Measurements from ENCODE around the gene IGSF9. TPM values are rescaled to one million over a fixed set of nuclear protein-coding genes. Genes with fewer than 3 reads are reported as not detected.

The IGSF9 gene
- total RNA-seq, 2 experiments from 2014 or later: 0.07 TPM; not detected in 1

DNA sequence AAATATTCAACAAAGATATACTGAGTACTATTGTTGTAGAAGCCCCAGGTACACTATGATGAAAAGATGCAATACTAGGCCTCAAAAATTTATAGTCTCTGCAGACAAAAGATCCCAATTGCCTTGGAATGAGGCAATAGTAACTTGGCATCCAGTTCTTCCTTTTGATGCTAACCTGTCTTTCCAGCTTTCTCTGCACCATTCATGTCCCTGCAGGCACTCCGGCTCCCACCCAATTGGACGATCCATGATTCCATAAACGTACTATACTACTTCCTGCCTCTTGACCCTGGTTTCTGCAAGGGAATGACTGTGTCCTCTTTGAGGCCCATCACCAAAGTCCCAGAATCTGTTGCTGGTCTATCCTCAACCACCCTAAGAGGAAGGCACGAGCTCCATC lies 12.1 kb downstream of the IGSF9 start:
- H3K27me3 Mint-ChIP-seq: peaks cover 2% of the 10 kb centered on the region
- intact Hi-C loops (cut with micrococcal nuclease): no loop called here
- POLR2A ChIA-PET: interaction anchor here (1.0 kb wide), 1 partner anchor 8 kb away, joined by 3 read pairs; the partner anchor contains the start of gene TAGLN2
- CTCF ChIA-PET: interaction anchor here (1.0 to 21.5 kb wide), 5 partner anchors 41 to 153 kb away, joined by 3 to 374 read pairs (median 4); partner anchors contain the start of gene PIGM
- no peaks in the 10 kb centered on the region for H3K9me3 Mint-ChIP-seq
- no peak for DNase-seq
- H3K27ac Mint-ChIP-seq: no peak overlapping the region
- no peak overlapping the region for H3K4me3 Mint-ChIP-seq
- H3K4me1 Mint-ChIP-seq (ENCODE audit: low read depth): peaks cover 3% of the 10 kb centered on the region
- no peak for ATAC-seq
- H3K36me3 Mint-ChIP-seq (ENCODE audit: low read depth): no peaks in the 10 kb centered on the region
- TF ChIP-seq, protein P1, sequence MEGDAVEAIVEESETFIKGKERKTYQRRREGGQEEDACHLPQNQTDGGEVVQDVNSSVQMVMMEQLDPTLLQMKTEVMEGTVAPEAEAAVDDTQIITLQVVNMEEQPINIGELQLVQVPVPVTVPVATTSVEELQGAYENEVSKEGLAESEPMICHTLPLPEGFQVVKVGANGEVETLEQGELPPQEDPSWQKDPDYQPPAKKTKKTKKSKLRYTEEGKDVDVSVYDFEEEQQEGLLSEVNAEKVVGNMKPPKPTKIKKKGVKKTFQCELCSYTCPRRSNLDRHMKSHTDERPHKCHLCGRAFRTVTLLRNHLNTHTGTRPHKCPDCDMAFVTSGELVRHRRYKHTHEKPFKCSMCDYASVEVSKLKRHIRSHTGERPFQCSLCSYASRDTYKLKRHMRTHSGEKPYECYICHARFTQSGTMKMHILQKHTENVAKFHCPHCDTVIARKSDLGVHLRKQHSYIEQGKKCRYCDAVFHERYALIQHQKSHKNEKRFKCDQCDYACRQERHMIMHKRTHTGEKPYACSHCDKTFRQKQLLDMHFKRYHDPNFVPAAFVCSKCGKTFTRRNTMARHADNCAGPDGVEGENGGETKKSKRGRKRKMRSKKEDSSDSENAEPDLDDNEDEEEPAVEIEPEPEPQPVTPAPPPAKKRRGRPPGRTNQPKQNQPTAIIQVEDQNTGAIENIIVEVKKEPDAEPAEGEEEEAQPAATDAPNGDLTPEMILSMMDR (IDR thresholded peaks at IDR 0.05): no peak

DNA sequence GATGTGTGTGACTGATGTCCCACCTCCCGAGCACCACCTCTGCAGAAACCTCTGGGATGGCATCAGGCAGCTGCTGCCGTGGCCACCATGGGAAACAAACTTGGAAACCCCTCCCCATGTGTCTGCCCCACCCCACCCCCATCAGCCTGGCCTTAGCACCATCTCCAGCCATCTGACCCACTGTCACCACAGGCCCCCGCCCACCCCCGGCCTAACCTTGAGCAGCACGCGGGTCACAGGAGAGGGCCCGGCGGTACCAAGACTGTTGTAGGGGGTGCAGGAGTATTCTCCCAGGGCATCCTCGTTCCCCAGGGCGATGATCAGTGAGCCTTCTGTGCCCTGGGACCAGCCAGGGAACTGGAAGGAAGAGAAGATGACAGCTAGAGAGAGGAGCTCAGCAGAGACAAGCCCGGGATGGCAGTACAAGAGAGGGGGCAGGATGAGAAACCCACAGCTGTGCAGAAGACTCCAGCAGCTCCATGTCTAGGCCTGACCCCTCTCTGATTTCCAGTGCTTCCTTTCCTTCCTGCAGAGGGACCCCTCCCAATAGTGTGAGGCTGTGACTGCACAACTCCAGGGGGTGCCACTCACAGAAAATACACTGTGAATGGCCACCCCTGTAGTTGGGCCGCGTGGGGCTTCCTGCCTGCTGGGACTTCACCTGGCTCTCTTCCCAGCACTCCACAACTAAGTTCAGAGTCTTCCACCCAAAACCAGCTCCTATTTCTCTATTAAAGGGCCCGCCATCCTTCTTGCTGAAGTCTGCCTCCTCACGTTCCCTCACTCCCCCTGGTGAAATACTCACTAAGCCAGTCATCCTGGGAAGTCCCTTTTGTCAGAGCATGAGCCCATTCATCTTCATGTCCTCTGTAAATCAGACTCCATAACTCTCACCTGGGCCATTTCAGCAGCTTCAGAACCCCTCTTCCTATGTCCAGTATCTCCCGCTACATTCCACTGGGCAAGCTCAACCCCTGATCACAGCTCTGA lies 12.8 kb downstream of the IGSF9 start:
- CTCF ChIA-PET: interaction anchor here (1.0 to 21.5 kb wide), 4 partner anchors 40 to 113 kb away, joined by 3 to 374 read pairs (median 4); partner anchors contain the start of gene PIGM
- peaks cover 3% of the 10 kb centered on the region for H3K4me1 Mint-ChIP-seq (ENCODE audit: low read depth)
- DNase-seq (no peak), ATAC-seq (no peak)
- H3K27ac Mint-ChIP-seq: no peak overlapping the region
- H3K27me3 Mint-ChIP-seq: peaks cover 2% of the 10 kb centered on the region
- TF ChIP-seq, protein P1 (IDR thresholded peaks at IDR 0.05): no peak
- intact Hi-C loops (cut with micrococcal nuclease): no loop called here
- H3K4me3 Mint-ChIP-seq: no peak overlapping the region
- H3K9me3 Mint-ChIP-seq: no peaks in the 10 kb centered on the region
- POLR2A ChIA-PET: interaction anchor here (1.0 kb wide), 2 partner anchors 7 to 9 kb away, joined by 3 read pairs; partner anchors contain the start of gene TAGLN2
- no peaks in the 10 kb centered on the region for H3K36me3 Mint-ChIP-seq (ENCODE audit: low read depth)

DNA sequence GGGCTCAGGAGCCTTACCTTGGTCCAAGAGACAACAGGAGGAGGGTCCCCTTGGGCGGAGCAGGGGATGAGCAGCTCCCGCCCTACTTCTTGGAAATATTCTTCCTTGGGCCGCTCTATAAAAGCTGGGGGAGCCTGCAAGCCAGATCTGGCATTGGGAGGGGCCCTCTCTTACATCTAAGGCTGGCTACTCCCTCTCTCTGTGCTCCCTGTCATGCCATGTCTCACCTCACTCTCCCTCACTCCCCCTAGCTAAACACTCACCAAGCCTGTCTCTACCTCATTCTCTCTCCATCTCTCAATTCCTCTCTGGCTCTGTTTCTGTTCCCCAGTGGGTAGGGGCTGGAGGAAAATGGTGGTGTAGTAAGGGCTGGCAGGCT lies 13.6 kb downstream of the IGSF9 start:
- DNase-seq (no peak), ATAC-seq (no peak)
- Mint-ChIP-seq H3K4me1 (ENCODE audit: low read depth) (peaks cover 4% of the 10 kb centered on the region), H3K27me3 (peaks cover 2% of the 10 kb centered on the region), H3K36me3 (ENCODE audit: low read depth) (no peaks in the 10 kb centered on the region), H3K27ac (no peak overlapping the region), H3K4me3 (no peak overlapping the region), H3K9me3 (no peaks in the 10 kb centered on the region)
- POLR2A ChIA-PET: no interaction called here
- intact Hi-C loops (cut with micrococcal nuclease): no loop called here
- TF ChIP-seq, protein P1 (IDR thresholded peaks at IDR 0.05): no peak
- CTCF ChIA-PET: interaction anchor here (21.5 kb wide), 1 partner anchor 73 kb away, joined by 374 read pairs; no protein-coding TSS in a partner anchor

DNA sequence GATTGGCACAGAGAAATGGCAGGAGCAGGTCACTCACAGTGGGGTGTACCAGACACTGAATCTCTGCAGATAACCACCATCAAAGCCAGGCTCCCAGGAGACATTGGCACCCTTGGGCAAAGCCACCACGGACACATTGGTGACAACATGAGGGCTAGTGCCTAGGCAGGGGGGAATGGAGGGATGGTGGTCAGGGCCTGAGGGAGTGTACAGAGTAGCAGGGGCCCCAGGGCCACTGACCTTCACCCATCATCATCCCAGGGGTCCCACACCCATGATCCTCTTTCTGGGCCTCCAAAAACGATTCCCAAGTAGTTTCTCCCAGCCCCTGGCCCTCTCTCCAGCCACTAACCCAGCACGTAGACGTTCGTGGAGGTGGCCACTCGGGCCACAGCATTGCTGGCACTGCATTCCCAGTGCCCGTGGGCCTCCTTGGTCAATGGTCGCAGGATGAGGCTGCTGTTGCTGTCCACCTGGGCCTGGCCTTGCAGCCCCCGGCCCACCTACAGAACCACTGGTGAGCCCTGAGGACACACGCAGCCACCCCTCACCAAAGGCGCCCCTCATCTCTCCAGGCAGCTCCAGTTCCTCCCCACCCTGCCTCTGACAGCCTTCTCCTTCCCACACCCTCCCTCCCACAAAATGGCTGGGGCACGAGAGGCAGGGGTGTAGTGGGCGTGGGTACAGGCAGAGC lies 14.2 kb downstream of the IGSF9 start:
- DNase-seq (no peak), ATAC-seq (no peak)
- Mint-ChIP-seq H3K27ac (no peak overlapping the region), H3K4me3 (no peak overlapping the region), H3K4me1 (ENCODE audit: low read depth) (peaks cover 7% of the 10 kb centered on the region), H3K27me3 (peaks cover 2% of the 10 kb centered on the region), H3K9me3 (no peaks in the 10 kb centered on the region), H3K36me3 (ENCODE audit: low read depth) (no peaks in the 10 kb centered on the region)
- POLR2A ChIA-PET: no interaction called here
- intact Hi-C loops (cut with micrococcal nuclease): no loop called here
- TF ChIP-seq, protein P1 (IDR thresholded peaks at IDR 0.05): no peak
- CTCF ChIA-PET: interaction anchor here (21.5 kb wide), 1 partner anchor 74 kb away, joined by 374 read pairs; no protein-coding TSS in a partner anchor

Measured in activated CD8-positive, alpha-beta T cell treated with anti-CD3 and anti-CD28 coated beads for 36 hours (primary cell).